Calu3 (cell line): ENCODE results near the gene EFCAB6. TPM values are rescaled to one million over a fixed set of nuclear protein-coding genes. Genes with fewer than 3 reads are reported as not detected.

Experiments
- BruUV-seq: library from RNA; stranded (reverse); fragments of 400-500 nt; replicated peaks from 2 replicates; lab custom pipeline; 2021; lab: Mats Ljungman, UMichigan
- CTCF ChIA-PET: fragments of 300-600 bp; sonication (Branson Sonifier 250); formaldehyde crosslinking; loops from one replicate; lab custom pipeline; 2022; ENCODE audit warnings: antibody characterized with exemption; lab: Charles Lee
- DNase-seq: peaks from one replicate; pipeline ENCODE4 v3.0.0; 2022
- H3K27ac Mint-ChIP-seq: one replicate; pipeline ENCODE4 v1.8.0; 2022; ENCODE audit warnings: mixed read lengths; ENCODE audit not compliant: unreplicated experiment
- H3K27me3 Mint-ChIP-seq: one replicate; pipeline ENCODE4 v1.8.0; 2022; ENCODE audit warnings: mixed read lengths; ENCODE audit not compliant: unreplicated experiment
- H3K36me3 Mint-ChIP-seq: one replicate; pipeline ENCODE4 v1.8.0; 2022; ENCODE audit warnings: mild to moderate bottlenecking, moderate library complexity, mixed read lengths; ENCODE audit not compliant: insufficient read depth, unreplicated experiment
- H3K4me1 Mint-ChIP-seq: one replicate; pipeline ENCODE4 v1.8.0; 2022; ENCODE audit warnings: mild to moderate bottlenecking, low read depth, mixed read lengths; ENCODE audit not compliant: unreplicated experiment
- H3K4me3 Mint-ChIP-seq: one replicate; pipeline ENCODE4 v1.8.0; 2022; ENCODE audit warnings: mild to moderate bottlenecking, low read depth, moderate library complexity, mixed read lengths; ENCODE audit not compliant: unreplicated experiment
- H3K9me3 Mint-ChIP-seq: one replicate; pipeline ENCODE4 v1.8.0; 2022; ENCODE audit warnings: low read depth, mixed read lengths; ENCODE audit not compliant: unreplicated experiment
- intact Hi-C: fragments of 100-400 bp; cut with micrococcal nuclease; formaldehyde crosslinking; loops from one replicate; pipeline ENCODE4 v1.10.0; 2022; ENCODE audit not compliant: unreplicated experiment
- total RNA-seq: library from RNA; stranded (reverse); gene quantifications from 2 replicates; pipeline ENCODE4 v1.2.3, GENCODE V29; 2022
- TF ChIP-seq, protein P1 (sequence below): fragments of 200-600 bp; IDR thresholded peaks from one replicate; pipeline ENCODE4 v1.8.0; 2022; ENCODE audit warnings: antibody characterized with exemption; ENCODE audit not compliant: unreplicated experiment

Gene EFCAB6
- total RNA-seq, 1 experiment from 2014 or later: 2.2 TPM

DNA sequence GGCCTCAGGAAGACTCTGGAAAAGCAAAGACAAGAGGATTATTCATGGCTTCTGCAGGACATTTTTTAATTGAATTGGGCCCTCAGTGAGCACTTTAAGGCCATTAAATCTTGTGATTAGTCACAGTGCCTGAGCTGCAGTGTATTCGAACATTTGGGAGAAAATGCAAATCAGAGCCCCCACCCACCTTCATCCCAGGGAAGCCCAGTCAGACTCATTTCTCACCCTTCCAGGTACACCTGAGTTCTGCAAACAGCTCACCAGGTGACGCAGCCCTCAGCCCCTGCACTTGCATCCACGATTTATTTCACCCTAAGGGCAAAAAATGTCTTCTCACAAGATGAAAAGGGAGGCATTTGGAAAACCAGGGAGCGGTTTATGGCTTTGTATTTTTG, 271.6 kb downstream of the EFCAB6 start:
- no peaks in the 10 kb centered on the region for H3K9me3 Mint-ChIP-seq
- TF ChIP-seq, protein P1, sequence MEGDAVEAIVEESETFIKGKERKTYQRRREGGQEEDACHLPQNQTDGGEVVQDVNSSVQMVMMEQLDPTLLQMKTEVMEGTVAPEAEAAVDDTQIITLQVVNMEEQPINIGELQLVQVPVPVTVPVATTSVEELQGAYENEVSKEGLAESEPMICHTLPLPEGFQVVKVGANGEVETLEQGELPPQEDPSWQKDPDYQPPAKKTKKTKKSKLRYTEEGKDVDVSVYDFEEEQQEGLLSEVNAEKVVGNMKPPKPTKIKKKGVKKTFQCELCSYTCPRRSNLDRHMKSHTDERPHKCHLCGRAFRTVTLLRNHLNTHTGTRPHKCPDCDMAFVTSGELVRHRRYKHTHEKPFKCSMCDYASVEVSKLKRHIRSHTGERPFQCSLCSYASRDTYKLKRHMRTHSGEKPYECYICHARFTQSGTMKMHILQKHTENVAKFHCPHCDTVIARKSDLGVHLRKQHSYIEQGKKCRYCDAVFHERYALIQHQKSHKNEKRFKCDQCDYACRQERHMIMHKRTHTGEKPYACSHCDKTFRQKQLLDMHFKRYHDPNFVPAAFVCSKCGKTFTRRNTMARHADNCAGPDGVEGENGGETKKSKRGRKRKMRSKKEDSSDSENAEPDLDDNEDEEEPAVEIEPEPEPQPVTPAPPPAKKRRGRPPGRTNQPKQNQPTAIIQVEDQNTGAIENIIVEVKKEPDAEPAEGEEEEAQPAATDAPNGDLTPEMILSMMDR: no peak

DNA sequence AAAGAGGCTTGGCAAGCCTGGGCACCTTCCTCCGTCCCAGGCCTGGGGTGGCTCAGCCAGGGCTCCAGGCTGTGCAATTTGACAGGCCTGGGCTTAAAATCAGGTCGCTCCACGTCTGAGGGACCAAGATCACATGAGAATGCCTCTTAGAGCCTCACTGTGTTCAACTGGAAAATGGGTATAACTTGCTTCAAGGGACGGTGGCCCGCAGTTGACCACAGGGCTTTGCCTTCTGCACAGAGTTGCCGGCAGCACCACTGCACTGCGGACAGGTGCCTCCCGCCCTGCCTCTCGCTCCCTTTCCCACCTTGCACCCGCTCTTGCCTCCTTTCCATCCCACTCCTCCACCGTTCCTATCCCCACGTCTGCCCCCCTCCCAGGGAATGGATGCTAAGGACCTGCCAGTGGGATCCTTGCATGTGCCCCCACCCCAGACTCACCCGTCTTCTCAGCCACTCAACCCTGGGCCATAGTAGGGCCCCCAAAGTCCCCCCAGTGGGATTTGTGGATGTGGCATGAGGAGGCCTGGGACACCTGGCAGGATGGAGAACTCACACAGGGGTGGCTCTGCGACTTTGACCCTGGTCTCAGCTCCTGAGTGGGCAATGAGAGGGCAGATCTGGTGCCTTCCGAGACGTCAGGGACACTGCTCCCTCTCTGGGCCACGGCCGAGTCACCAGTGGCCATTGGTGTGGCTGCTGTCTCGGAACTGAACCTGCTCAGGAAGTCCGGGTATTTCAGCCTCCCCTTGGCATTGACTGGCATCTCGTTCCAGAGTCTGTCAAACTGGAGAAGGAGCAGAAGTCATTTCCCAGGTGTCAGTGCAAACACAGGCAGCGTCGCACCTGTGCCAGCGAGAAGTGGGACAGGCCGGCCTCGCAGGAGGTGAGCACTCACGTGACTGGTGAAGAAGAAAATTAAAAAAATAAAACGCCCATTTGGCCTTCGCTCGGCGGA, 272.3 kb downstream of the EFCAB6 start:
- Mint-ChIP-seq H3K36me3 (no peaks in the 10 kb centered on the region), H3K4me3 (no peak overlapping the region), H3K27ac (no peak overlapping the region), H3K9me3 (no peaks in the 10 kb centered on the region), H3K27me3 (peaks cover 62% of the 10 kb centered on the region), H3K4me1 (no peaks in the 10 kb centered on the region)
- TF ChIP-seq, protein P1: no peak
- BruUV-seq: no TSS peak
- CTCF ChIA-PET: no interaction called here
- no peak for DNase-seq
- intact Hi-C loops: no loop called here

More for the DNA sequence above, 271.6 kb downstream of the EFCAB6 start:
- no TSS peak for BruUV-seq
- CTCF ChIA-PET: interaction anchor here (0.5 kb wide), 1 partner anchor 1118 kb away, joined by 3 read pairs; no protein-coding TSS in a partner anchor
- Mint-ChIP-seq H3K36me3 (no peaks in the 10 kb centered on the region), H3K4me3 (no peak overlapping the region), H3K27me3 (peaks cover 55% of the 10 kb centered on the region), H3K27ac (no peak overlapping the region), H3K4me1 (no peaks in the 10 kb centered on the region)
- DNase-seq: no peak
- intact Hi-C loops: no loop called here

DNA sequence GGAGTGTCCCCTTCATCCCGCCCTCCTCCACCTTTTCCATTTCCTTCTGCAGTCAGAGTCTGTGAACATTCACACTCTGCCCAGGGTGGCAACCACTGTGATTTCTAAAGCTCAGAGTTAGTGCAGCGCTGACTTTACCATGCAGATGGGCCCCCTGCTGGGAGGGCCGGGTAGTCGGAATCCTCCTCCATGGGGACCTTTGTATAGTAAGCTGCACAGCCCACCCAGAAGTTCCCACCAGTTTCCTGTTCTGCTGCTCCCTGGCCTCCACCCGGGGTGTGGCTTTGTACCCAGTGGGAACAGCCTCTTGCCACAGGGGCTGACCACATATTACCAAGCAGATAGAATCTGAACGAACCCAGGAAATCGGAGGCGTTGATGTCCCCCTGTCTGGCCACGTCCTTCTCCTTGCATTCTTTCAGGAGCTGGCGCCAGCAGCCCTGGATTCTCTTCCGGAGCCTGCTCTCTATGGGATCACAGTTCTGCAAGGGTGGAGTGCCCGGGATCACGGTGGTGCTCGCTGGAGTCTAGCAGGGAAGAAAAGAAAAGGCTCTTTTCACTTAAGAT, 275.0 kb downstream of the EFCAB6 start:
- Mint-ChIP-seq H3K4me1 (no peaks in the 10 kb centered on the region), H3K27ac (no peak overlapping the region), H3K9me3 (no peaks in the 10 kb centered on the region), H3K36me3 (peaks cover 6% of the 10 kb centered on the region), H3K27me3 (peaks cover 63% of the 10 kb centered on the region), H3K4me3 (no peak overlapping the region)
- no TSS peak for BruUV-seq
- CTCF ChIA-PET: no interaction called here
- intact Hi-C loops: no loop called here
- TF ChIP-seq, protein P1: peak; percentile 30
- DNase-seq: peak; percentile 20

DNA sequence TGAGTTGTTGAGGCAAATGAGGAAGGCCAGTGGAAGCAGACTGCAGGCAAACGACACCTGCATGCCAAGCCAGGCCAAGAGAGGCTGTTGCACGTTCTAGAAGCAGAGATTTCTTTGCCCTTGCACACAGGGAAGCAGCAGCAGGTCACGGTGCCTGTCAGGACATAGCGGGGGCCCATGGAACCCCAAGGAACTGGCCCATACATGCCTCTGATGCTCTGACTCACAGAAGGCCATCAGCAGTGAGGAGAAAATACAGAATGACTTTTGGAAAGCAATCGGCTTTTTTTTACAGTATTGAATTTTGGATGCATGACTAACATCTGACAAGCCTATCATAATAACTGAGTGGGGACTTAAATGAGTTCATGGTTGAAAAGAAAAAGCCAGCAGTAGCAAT, 276.4 kb downstream of the EFCAB6 start:
- peaks cover 66% of the 10 kb centered on the region for H3K27me3 Mint-ChIP-seq
- intact Hi-C loops: no loop called here
- CTCF ChIA-PET: no interaction called here
- H3K36me3 Mint-ChIP-seq: peaks cover 6% of the 10 kb centered on the region
- DNase-seq: no peak
- no peaks in the 10 kb centered on the region for H3K4me1 Mint-ChIP-seq
- H3K9me3 Mint-ChIP-seq: no peaks in the 10 kb centered on the region
- H3K4me3 Mint-ChIP-seq: no peak overlapping the region
- no peak overlapping the region for H3K27ac Mint-ChIP-seq
- TF ChIP-seq, protein P1: no peak
- BruUV-seq: no TSS peak
